Measurements from ENCODE around the gene DDX56. TPM values are rescaled to one million over a fixed set of nuclear protein-coding genes. Genes with fewer than 3 reads are reported as not detected.
"Not testable (repeated sequence)": the region's sequence is repeated elsewhere in the genome, so short reads cannot be mapped to it uniquely, and the experiment has no call there.

The DDX56 gene
- total RNA-seq, 1 experiment from 2014 or later = 120 TPM

GRCh38 chr7:44599222-44599621 is 25.5 kb upstream of the DDX56 start:
- no peaks in the 10 kb centered on the region for H3K27me3 ChIP-seq (ENCODE audit: insufficient read depth, low read length)
- H2BK12ac ChIP-seq (ENCODE audit: insufficient read length, low read depth, low read length) = no peak overlapping the region
- no peak overlapping the region for H3K4me2 ChIP-seq (ENCODE audit: insufficient read depth, insufficient read length, low read length)
- no peak overlapping the region for H2BK5ac ChIP-seq (ENCODE audit: insufficient read length, low read length)
- H2BK15ac ChIP-seq (ENCODE audit: low read depth, low read length) = no peak overlapping the region
- no peaks in the 10 kb centered on the region for H3K4me1 ChIP-seq (ENCODE audit: insufficient read depth, low read length)
- no peak overlapping the region for H2BK20ac ChIP-seq (ENCODE audit: low read depth, low read length, poor library complexity, severe bottlenecking)
- H3K36me3 Mint-ChIP-seq (ENCODE audit: insufficient read depth in 1 of 3, low read depth in 3 of 3) = no peaks in the 10 kb centered on the region
- H3K79me1 ChIP-seq (ENCODE audit: insufficient read depth, low read depth, low read length, poor library complexity, severe bottlenecking) = no peaks in the 10 kb centered on the region
- no peaks in the 10 kb centered on the region for H3K79me2 ChIP-seq (ENCODE audit: insufficient read depth, low read length)
- H2AFZ ChIP-seq (ENCODE audit: low read length) = no peak overlapping the region
- H3K23ac ChIP-seq (ENCODE audit: insufficient read length, low read depth, low read length) = no peak overlapping the region
- H3K18ac ChIP-seq (ENCODE audit: insufficient read length, low read depth, low read length) = no peak overlapping the region
- no peak overlapping the region for H2AK5ac ChIP-seq (ENCODE audit: insufficient read length, low read length)
- H4K5ac ChIP-seq (ENCODE audit: insufficient read length, low read depth, low read length) = no peak overlapping the region
- no peak overlapping the region; a peak in 1 of 7 replicates for H3K27ac Mint-ChIP-seq
- no peak overlapping the region for H3K14ac ChIP-seq (ENCODE audit: insufficient read depth, low read length)
- H3K4ac ChIP-seq (ENCODE audit: low read depth, low read length) = no peak overlapping the region
- H3K27me3 Mint-ChIP-seq (ENCODE audit: low read depth) = peaks cover 10% of the 10 kb centered on the region
- no peak overlapping the region for H2BK120ac ChIP-seq (ENCODE audit: low read depth, low read length, poor library complexity, severe bottlenecking)
- no peak for DNase-seq
- H3K9ac ChIP-seq (ENCODE audit: extremely low read depth, insufficient read length, low read length) = no peak overlapping the region
- no peak overlapping the region for H3K4me3 Mint-ChIP-seq
- WGBS (ENCODE audit: extremely low coverage, insufficient read length, low lambda C conversion rate) = no CpG with 5 or more reads among the region's 3 CpGs
- TF ChIP-seq, protein P1, sequence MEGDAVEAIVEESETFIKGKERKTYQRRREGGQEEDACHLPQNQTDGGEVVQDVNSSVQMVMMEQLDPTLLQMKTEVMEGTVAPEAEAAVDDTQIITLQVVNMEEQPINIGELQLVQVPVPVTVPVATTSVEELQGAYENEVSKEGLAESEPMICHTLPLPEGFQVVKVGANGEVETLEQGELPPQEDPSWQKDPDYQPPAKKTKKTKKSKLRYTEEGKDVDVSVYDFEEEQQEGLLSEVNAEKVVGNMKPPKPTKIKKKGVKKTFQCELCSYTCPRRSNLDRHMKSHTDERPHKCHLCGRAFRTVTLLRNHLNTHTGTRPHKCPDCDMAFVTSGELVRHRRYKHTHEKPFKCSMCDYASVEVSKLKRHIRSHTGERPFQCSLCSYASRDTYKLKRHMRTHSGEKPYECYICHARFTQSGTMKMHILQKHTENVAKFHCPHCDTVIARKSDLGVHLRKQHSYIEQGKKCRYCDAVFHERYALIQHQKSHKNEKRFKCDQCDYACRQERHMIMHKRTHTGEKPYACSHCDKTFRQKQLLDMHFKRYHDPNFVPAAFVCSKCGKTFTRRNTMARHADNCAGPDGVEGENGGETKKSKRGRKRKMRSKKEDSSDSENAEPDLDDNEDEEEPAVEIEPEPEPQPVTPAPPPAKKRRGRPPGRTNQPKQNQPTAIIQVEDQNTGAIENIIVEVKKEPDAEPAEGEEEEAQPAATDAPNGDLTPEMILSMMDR (conservative IDR thresholded peaks at IDR 0.05) = no peak
- H4K20me1 ChIP-seq (ENCODE audit: control insufficient read depth, insufficient read depth, insufficient read length) = no peaks in the 10 kb centered on the region
- no peaks in the 10 kb centered on the region for H3K9me3 ChIP-seq (ENCODE audit: control insufficient read depth, low read depth, low read length)
- no peak overlapping the region for H4K91ac ChIP-seq (ENCODE audit: insufficient read length, low read depth, low read length)
- H4K8ac ChIP-seq (replicated peaks; ENCODE audit: insufficient read length, low read depth, low read length) = no peak overlapping the region
- no peak overlapping the region for H3T11ph ChIP-seq (ENCODE audit: low read length)
- no peak overlapping the region for H3K27ac ChIP-seq (ENCODE audit: insufficient read length, low read depth, low read length)
- no peaks in the 10 kb centered on the region for H3K9me3 Mint-ChIP-seq
- H3K23me2 ChIP-seq (ENCODE audit: insufficient read length, low read depth, low read length, poor library complexity, severe bottlenecking) = no peaks in the 10 kb centered on the region
- no peak overlapping the region for H3K56ac ChIP-seq (ENCODE audit: insufficient read length, low read depth, low read length)
- no peaks in the 10 kb centered on the region for H3K4me1 Mint-ChIP-seq

- H3K36me3 Mint-ChIP-seq (ENCODE audit: insufficient read depth in 1 of 3, low read depth in 3 of 3); H3K9me3 Mint-ChIP-seq; H2BK15ac ChIP-seq (ENCODE audit: low read depth, low read length); H3K27ac Mint-ChIP-seq; H3T11ph ChIP-seq (ENCODE audit: low read length); H3K23me2 ChIP-seq (ENCODE audit: insufficient read length, low read depth, low read length, poor library complexity, severe bottlenecking); H3K4ac ChIP-seq (ENCODE audit: low read depth, low read length); H3K56ac ChIP-seq (ENCODE audit: insufficient read length, low read depth, low read length); H3K27ac ChIP-seq (ENCODE audit: insufficient read length, low read depth, low read length); H3K18ac ChIP-seq (ENCODE audit: insufficient read length, low read depth, low read length); H4K5ac ChIP-seq (ENCODE audit: insufficient read length, low read depth, low read length); H2BK120ac ChIP-seq (ENCODE audit: low read depth, low read length, poor library complexity, severe bottlenecking); H3K9me3 ChIP-seq (ENCODE audit: control insufficient read depth, low read depth, low read length); H2AFZ ChIP-seq (ENCODE audit: low read length); H3K79me2 ChIP-seq (ENCODE audit: insufficient read depth, low read length); DNase-seq; H3K23ac ChIP-seq (ENCODE audit: insufficient read length, low read depth, low read length); H2BK20ac ChIP-seq (ENCODE audit: low read depth, low read length, poor library complexity, severe bottlenecking); H2BK12ac ChIP-seq (ENCODE audit: insufficient read length, low read depth, low read length); H2AK5ac ChIP-seq (ENCODE audit: insufficient read length, low read length); H4K20me1 ChIP-seq (ENCODE audit: control insufficient read depth, insufficient read depth, insufficient read length); H4K91ac ChIP-seq (ENCODE audit: insufficient read length, low read depth, low read length); H2BK5ac ChIP-seq (ENCODE audit: insufficient read length, low read length); H3K4me1 Mint-ChIP-seq; H3K4me2 ChIP-seq (ENCODE audit: insufficient read depth, insufficient read length, low read length); H3K79me1 ChIP-seq (ENCODE audit: insufficient read depth, low read depth, low read length, poor library complexity, severe bottlenecking); H3K4me1 ChIP-seq (ENCODE audit: insufficient read depth, low read length); H4K8ac ChIP-seq (replicated peaks; ENCODE audit: insufficient read length, low read depth, low read length); H3K27me3 ChIP-seq (ENCODE audit: insufficient read depth, low read length); H3K9ac ChIP-seq (ENCODE audit: extremely low read depth, insufficient read length, low read length); H3K14ac ChIP-seq (ENCODE audit: insufficient read depth, low read length); H3K4me3 Mint-ChIP-seq: not testable (repeated sequence)
- WGBS (ENCODE audit: extremely low coverage, insufficient read length, low lambda C conversion rate) = no CpG with 5 or more reads among the region's 8 CpGs
- peaks cover 14% of the 10 kb centered on the region for H3K27me3 Mint-ChIP-seq (ENCODE audit: low read depth)
These were observed 23.5 kb upstream of the DDX56 start for GRCh38 chr7:44597181-44597580.
